C4-2B (cell line): Measurements from ENCODE around the gene MAST4.

ENCODE experiments used
- CTCF ChIP-seq: fragments of 450-650 bp; conservative IDR thresholded peaks from 2 replicates; pipeline ENCODE4 v1.5.1; 2017; ENCODE audit warnings: mild to moderate bottlenecking
- ZFX ChIP-seq: fragments of 450-650 bp; IDR thresholded peaks from 2 replicates; pipeline ENCODE4 v1.6.1; 2017

DNA sequence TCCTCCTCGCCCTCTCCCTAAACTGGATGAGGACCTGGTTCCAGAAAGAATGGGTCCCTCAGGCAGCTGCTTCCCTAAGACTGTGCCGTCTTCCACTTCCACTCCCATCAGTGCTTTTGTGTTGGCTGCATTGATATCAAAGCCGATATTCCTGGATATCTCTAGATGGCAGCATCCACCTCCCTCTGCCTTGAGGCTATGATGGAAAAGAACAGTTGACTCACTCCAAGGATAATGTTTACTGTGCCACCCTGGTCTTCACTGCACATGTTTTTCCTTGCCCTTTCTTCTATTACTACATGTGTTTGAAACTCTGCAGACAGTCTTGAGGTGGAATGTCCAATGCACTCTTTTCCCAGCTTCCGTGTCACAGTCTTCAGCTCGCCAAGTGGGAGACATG is 211.6 kb downstream of the MAST4 start:
- TF ChIP-seq CTCF (peak; percentile 74), ZFX (no peak)
